AG04449 (cell line): Measurements from ENCODE around the gene CARD10.
"Not testable (repeated sequence)": the region's sequence is repeated elsewhere in the genome, so short reads cannot be mapped to it uniquely, and the experiment has no call there.

Experiments
- CTCF ChIA-PET: fragments of 350-600 bp; formaldehyde crosslinking; extraction: SDS; loops from one replicate; lab custom pipeline; 2021; ENCODE audit warnings: antibody characterized with exemption; lab: Yijun Ruan, JAX
- POLR2A ChIA-PET: fragments of 400-600, 350-600 bp; formaldehyde crosslinking; extraction: SDS; loops from one replicate; lab custom pipeline; 2020; ENCODE audit warnings: antibody characterized with exemption, inconsistent platforms; lab: Yijun Ruan, JAX
- DNase-seq: peaks from one replicate; pipeline ENCODE4 v3.0.0-alpha.2; 2010; ENCODE audit warnings: low read depth, low spot score
- H3K4me3 ChIP-seq: 2 replicates; pipeline ENCODE4 v1.5.1; 2011; ENCODE audit warnings: low read depth, mild to moderate bottlenecking, control low read depth, low read length
- TF ChIP-seq, protein P1 (sequence below): IDR thresholded peaks from one replicate; pipeline ENCODE4 v1.5.1; 2011; ENCODE audit warnings: mild to moderate bottlenecking, moderate library complexity, low read length, control low read depth, inconsistent platforms; ENCODE audit not compliant: insufficient read depth; ENCODE audit errors: missing control alignments

The CARD10 gene

DNA sequence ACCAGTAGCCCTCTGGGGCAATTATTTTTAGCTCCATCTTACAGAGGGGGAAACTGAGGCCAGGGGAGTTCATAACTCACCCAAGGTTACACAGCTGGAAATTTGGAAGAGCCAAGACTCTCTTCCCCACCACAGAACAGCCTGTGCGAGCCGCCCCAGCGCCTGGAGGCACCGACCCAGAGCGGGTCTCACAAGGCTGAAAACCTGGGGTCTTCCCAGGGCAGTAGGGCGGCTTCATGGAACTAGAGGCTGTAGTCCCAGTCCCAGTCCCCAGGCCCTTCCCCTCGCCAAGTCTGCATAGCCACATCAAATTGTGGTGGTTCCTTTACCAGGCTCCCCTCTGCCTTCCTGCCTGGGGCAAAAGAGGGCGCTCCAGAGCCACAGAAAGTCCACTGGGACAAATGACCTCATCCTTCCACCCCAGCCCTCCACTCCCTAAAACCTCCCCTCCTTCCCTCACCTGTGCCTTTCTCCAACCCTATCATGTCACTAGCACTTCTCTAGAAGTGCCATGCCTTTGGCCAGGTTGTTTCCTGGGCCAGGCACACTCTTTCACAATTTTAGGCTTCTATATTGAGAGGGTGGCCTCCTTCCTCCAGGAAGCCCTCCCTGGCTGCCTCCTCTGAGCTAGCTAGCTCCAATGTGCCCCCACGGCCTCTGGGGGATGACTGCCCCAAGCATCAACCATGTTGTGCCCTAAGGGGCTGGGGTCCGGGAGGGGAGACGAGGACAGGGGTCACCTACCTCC lies 25.9 kb upstream of the CARD10 start:
- TF ChIP-seq, protein P1, sequence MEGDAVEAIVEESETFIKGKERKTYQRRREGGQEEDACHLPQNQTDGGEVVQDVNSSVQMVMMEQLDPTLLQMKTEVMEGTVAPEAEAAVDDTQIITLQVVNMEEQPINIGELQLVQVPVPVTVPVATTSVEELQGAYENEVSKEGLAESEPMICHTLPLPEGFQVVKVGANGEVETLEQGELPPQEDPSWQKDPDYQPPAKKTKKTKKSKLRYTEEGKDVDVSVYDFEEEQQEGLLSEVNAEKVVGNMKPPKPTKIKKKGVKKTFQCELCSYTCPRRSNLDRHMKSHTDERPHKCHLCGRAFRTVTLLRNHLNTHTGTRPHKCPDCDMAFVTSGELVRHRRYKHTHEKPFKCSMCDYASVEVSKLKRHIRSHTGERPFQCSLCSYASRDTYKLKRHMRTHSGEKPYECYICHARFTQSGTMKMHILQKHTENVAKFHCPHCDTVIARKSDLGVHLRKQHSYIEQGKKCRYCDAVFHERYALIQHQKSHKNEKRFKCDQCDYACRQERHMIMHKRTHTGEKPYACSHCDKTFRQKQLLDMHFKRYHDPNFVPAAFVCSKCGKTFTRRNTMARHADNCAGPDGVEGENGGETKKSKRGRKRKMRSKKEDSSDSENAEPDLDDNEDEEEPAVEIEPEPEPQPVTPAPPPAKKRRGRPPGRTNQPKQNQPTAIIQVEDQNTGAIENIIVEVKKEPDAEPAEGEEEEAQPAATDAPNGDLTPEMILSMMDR: peak; percentile 87
- POLR2A ChIA-PET: interaction anchor here (1.5 to 1.8 kb wide), 3 partner anchors 15 to 64 kb away, joined by 6 to 11 read pairs (median 10); partner anchors contain the start of genes CDC42EP1 and GGA1
- peak overlapping the region; percentile 42 for H3K4me3 ChIP-seq

DNA sequence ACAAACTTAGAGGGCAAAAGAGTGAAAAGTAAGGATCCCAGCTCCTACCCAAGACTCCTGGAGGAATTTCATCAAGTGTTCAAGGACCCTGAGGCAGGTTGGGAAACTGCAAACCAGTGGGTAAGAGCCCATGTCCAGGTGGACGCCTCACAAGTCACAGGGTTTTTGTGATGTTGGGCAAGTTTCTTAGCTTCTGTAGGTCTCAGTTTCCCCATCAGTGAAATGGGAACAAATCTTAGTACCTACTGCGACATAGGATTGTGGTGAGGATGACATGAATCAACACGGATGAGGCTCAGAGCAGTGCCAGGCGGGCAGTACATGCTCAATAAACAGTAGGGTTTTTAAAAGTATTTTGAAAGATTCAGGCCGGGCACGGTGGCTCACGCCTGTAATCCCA lies 23.7 kb upstream of the CARD10 start:
- DNase-seq: no peak
- no peak overlapping the region for H3K4me3 ChIP-seq
- CTCF ChIA-PET: interaction anchor here (1.3 to 16.8 kb wide), 6 partner anchors 10 to 62 kb away, joined by 3 to 728 read pairs (median 151); partner anchors contain the start of genes CDC42EP1, GGA1 and LGALS2
- TF ChIP-seq, protein P1: no peak
- POLR2A ChIA-PET: no interaction called here

More for the DNA sequence above, 25.9 kb upstream of the CARD10 start:
- DNase-seq: no peak
- CTCF ChIA-PET: interaction anchor here (0.8 to 16.8 kb wide), 14 partner anchors 17 to 258 kb away, joined by 3 to 728 read pairs (median 4); partner anchors contain the start of genes CDC42EP1, GGA1, LGALS2 and SH3BP1

DNA sequence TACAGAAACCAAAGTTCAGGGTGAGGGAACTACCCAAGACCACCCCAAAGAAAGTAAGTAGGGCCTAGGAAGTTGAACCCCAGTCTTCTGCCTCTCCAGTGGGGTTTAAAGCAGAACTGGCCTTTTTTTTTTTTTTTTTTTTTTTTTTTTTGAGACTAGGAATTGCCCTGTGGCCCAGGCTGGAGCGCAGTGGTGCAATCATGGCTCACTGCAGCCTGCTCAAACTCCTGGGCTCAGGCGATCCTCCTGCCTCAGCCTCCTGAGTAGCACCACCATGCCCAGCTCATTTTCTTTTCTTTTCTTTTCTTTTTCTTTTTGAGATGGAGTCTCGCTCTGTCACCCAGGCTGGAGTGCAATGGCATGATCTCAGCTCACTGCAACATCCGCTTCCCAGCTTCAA lies 23.2 kb upstream of the CARD10 start:
- POLR2A ChIA-PET, H3K4me3 ChIP-seq, DNase-seq: not testable (repeated sequence)
- CTCF ChIA-PET: interaction anchor here (1.3 to 16.8 kb wide), 7 partner anchors 10 to 91 kb away, joined by 3 to 728 read pairs (median 6); partner anchors contain the start of genes CDC42EP1, GGA1 and LGALS2

DNA sequence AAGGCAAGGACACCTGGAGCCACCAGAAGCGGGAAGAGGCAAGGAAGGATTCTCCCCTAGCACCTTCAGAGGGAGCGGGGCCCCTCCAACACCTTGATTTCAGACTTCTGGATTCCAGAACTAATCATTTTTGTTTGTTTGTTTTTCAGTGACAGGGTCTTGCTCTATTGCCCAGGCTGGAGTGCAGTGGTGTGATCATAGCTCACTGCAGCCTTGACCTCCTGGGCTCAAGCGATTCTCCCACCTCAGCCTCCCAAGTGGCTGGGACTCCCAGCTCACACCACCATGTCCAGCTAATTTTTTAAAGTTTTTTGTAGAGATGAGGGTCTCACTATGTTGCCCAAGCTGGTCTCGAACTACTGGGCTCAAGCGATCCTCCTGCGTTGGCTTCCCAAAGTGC lies 20.6 kb upstream of the CARD10 start:
- ChIA-PET POLR2A (interaction anchor here (0.9 kb wide), 1 partner anchor 22 kb away, joined by 4 read pairs; no protein-coding TSS in a partner anchor), CTCF (interaction anchor here (0.6 to 16.8 kb wide), 16 partner anchors 8 to 324 kb away, joined by 3 to 728 read pairs (median 6); partner anchors contain the start of genes CDC42EP1, GGA1, LGALS2 and TRIOBP)
- not testable (repeated sequence) for DNase-seq, H3K4me3 ChIP-seq

DNA sequence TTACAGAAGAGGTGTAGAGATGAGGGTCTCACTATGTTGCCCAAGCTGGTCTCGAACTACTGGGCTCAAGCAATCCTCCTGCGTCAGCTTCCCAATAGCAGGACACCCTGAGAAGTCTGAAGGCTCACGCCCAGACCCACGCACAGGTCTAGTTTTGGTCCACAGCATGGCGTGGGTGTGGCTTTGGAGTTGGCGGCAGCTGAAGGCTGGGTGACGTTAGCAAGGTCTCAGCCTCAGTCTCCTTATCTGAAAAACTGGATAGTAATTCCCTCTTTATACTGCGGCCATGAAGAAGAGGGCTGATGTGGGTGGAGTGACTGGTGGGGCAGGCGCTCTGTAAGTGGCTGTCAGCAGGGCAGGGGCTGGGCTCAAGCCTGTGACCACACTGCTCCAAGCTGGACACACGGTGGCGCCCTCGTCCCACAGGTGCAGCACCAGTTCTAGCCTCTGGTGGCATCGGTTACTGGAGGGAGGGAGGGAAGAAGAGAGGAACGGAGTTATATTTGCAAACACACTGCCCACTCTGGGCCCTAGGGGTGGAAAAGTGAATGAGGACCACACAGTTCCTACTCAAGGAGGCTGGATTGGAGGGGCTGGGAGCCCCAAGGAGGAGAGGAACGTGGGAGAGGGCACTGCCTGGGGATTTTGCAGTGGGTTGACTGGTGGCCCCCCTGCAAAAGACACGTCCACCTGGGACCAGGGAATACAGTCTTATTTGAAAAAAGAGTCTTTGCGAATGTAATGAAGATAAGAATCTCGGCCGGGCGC lies 19.6 kb upstream of the CARD10 start:
- peak; percentile 47 for DNase-seq
- H3K4me3 ChIP-seq: no peak overlapping the region

DNA sequence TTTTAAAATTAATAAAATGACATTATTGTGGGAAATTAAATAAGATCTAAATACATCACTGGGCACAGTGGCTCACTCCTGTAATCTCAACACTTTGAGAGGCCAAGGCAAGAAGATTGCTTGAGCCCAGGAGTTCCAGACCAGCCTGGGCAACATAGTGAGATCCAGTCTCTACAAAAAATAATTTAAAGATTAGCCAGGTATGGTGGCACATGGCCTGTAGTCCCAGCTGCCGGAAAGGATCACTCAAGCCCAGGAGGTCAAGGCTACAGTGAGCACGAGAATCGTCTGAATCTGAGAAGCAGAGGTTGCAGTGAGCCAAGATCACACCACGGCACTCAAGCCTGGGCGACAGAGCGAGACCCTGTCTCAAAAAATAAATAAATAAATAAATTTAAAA lies 15.9 kb upstream of the CARD10 start:
- POLR2A ChIA-PET: no interaction called here
- TF ChIP-seq, protein P1: no peak
- no peak overlapping the region for H3K4me3 ChIP-seq
- DNase-seq: no peak
- CTCF ChIA-PET: interaction anchor here (1.0 to 1.3 kb wide), 3 partner anchors 9 to 108 kb away, joined by 3 read pairs; no protein-coding TSS in a partner anchor

More for the DNA sequence above, 19.6 kb upstream of the CARD10 start:
- ChIA-PET POLR2A (no interaction called here), CTCF (interaction anchor here (0.7 to 16.8 kb wide), 21 partner anchors 9 to 325 kb away, joined by 3 to 728 read pairs (median 4); partner anchors contain the start of genes CDC42EP1, GGA1 and LGALS2)
- TF ChIP-seq, protein P1: peak; percentile 98
